NCI-H446 treated with DMSO at 0.1 percent for 48 hours (cell line): ENCODE results near the gene DOK3.
"Not testable (repeated sequence)": the region's sequence is repeated elsewhere in the genome, so short reads cannot be mapped to it uniquely, and the experiment has no call there.

Source experiments
- DNase-seq: peaks from one replicate; lab custom pipeline; 2025; lab: John Stamatoyannopoulos, UW

The DOK3 gene

GRCh38 chr5:177497292-177498012 lies 12.2 kb downstream of the DOK3 start, which contains the start of gene PDLIM7:
Gene PDLIM7 (minus strand): TSS chr5:177497604. CDS start chr5:177496512, 1,092 bp downstream.
- peak; percentile 85 for DNase-seq

- DNase-seq = peak; percentile 39
Measured at GRCh38 chr5:177496727-177497291, 12.8 kb downstream of the DOK3 start.

- DNase-seq = no peak
Measured at GRCh38 chr5:177496070-177496726, 13.4 kb downstream of the DOK3 start.

- no peak for DNase-seq
Measured at GRCh38 chr5:177495243-177496060, 14.2 kb downstream of the DOK3 start.

- DNase-seq = no peak
Measured at GRCh38 chr5:177494346-177495195, 15.1 kb downstream of the DOK3 start.

- no peak for DNase-seq
Measured at GRCh38 chr5:177493795-177494345, 15.8 kb downstream of the DOK3 start.

GRCh38 chr5:177492841-177493240 lies 16.8 kb downstream of the DOK3 start:
- DNase-seq = no peak

GRCh38 chr5:177491983-177492746 lies 17.5 kb downstream of the DOK3 start:
- DNase-seq = no peak

- DNase-seq = no peak
Measured at GRCh38 chr5:177491429-177491945, 18.1 kb downstream of the DOK3 start.

GRCh38 chr5:177490992-177491391 lies 18.6 kb downstream of the DOK3 start:
- no peak for DNase-seq

- no peak for DNase-seq
Measured at GRCh38 chr5:177490311-177490991, 19.2 kb downstream of the DOK3 start.

GRCh38 chr5:177489119-177489716 lies 20.4 kb downstream of the DOK3 start:
- no peak for DNase-seq

- no peak for DNase-seq
Measured at GRCh38 chr5:177487975-177488374, 21.7 kb downstream of the DOK3 start.

GRCh38 chr5:177487144-177487543 lies 22.5 kb downstream of the DOK3 start:
- no peak for DNase-seq

- DNase-seq = no peak
Measured at GRCh38 chr5:177486256-177486655, 23.4 kb downstream of the DOK3 start.

GRCh38 chr5:177485753-177486152 lies 23.9 kb downstream of the DOK3 start:
- DNase-seq = not testable (repeated sequence)

GRCh38 chr5:177484902-177485549 lies 24.6 kb downstream of the DOK3 start:
- no peak for DNase-seq
